CD14-positive monocyte (primary cell): ENCODE measurements around the gene SLC6A18. TPM values are rescaled to one million over a fixed set of nuclear protein-coding genes. Genes with fewer than 3 reads are reported as not detected.
"Not testable (repeated sequence)": the region's sequence is repeated elsewhere in the genome, so short reads cannot be mapped to it uniquely, and the experiment has no call there.

Experiments used
- DNase-seq, 3 donors: peaks; one replicate each; pipeline ENCODE4 v3.0.0-alpha.2; 2011 to 2022
- H2AFZ ChIP-seq: 2 replicates; pipeline ENCODE4 v1.6.0; 2012; ENCODE audit warnings: mild to moderate bottlenecking, low read depth, low read length, inconsistent platforms; ENCODE audit not compliant: insufficient read depth, poor library complexity, severe bottlenecking
- H3K27ac ChIP-seq, 2 donors: 1 replicate in 1 of 2; 2 replicates in 1 of 2; pipeline ENCODE4 v1.5.1; 2012 to 2013; ENCODE audit warnings: low read length in 2 of 2, control low read depth in 1 of 2, inconsistent platforms in 1 of 2, low read depth in 1 of 2, mild to moderate bottlenecking in 1 of 2
- H3K27me3 ChIP-seq, 2 donors: one replicate each; pipeline versions ENCODE4 v1.6.0 to v1.6.1; 2011 to 2013; ENCODE audit warnings: low read length in 2 of 2; ENCODE audit not compliant: control insufficient read depth in 2 of 2, insufficient read depth in 2 of 2
- H3K36me3 ChIP-seq, 2 donors: replicated peaks in 1 of 2; 1 replicate in 1 of 2; 2 replicates in 1 of 2; pipeline versions ENCODE4 v1.5.1 to v1.6.1; 2012 to 2013; ENCODE audit warnings: low read length in 2 of 2, control low read depth in 1 of 2, inconsistent platforms in 1 of 2, mild to moderate bottlenecking in 1 of 2; ENCODE audit not compliant: insufficient read depth in 2 of 2, control insufficient read depth in 1 of 2
- H3K4me1 ChIP-seq, 2 donors: 1 replicate in 1 of 2; 2 replicates in 1 of 2; pipeline versions ENCODE4 v1.5.1 to v1.6.1; 2012 to 2013; ENCODE audit warnings: low read length in 2 of 2, control low read depth in 1 of 2, inconsistent platforms in 1 of 2, mild to moderate bottlenecking in 1 of 2, moderate library complexity in 1 of 2; ENCODE audit not compliant: insufficient read depth in 2 of 2, control insufficient read depth in 1 of 2
- H3K4me2 ChIP-seq: replicated peaks from 2 replicates; pipeline ENCODE3; 2012; ENCODE audit warnings: low read length, moderate library complexity, mild to moderate bottlenecking; ENCODE audit not compliant: poor library complexity, severe bottlenecking; ENCODE audit errors: extremely low read depth
- H3K4me3 ChIP-seq, 3 experiments: fragments of 200-600 bp in 1 of 3; sonication (generic) in 1 of 3; replicated peaks in 1 of 3; 1 replicate in 2 of 3; 2 replicates in 1 of 3; pipeline ENCODE4 v1.5.1; 2011 to 2013; ENCODE audit warnings: low read length in 3 of 3, mild to moderate bottlenecking in 3 of 3, control low read depth in 2 of 3, low read depth in 2 of 3, inconsistent platforms in 1 of 3, moderate library complexity in 1 of 3
- H3K79me2 ChIP-seq: 2 replicates; pipeline ENCODE4 v1.6.0; 2012; ENCODE audit warnings: mild to moderate bottlenecking, control low read depth, inconsistent platforms, low read length, moderate library complexity; ENCODE audit not compliant: insufficient read depth
- H3K9ac ChIP-seq: 2 replicates; pipeline ENCODE4 v1.6.0; 2017; ENCODE audit warnings: low read length, mild to moderate bottlenecking; ENCODE audit not compliant: insufficient read depth, poor library complexity, severe bottlenecking
- H3K9me3 ChIP-seq, 2 donors: replicated peaks in 1 of 2; 1 replicate in 1 of 2; 2 replicates in 1 of 2; pipeline versions ENCODE4 v1.5.1 to v1.6.1; 2012 to 2013; ENCODE audit warnings: low read length in 2 of 2, control low read depth in 1 of 2; ENCODE audit not compliant: control insufficient read depth in 1 of 2, insufficient read depth in 1 of 2
- H4K20me1 ChIP-seq: 2 replicates; pipeline ENCODE4 v1.6.0; 2012; ENCODE audit warnings: mild to moderate bottlenecking, low read length, control low read depth, moderate library complexity; ENCODE audit not compliant: insufficient read depth
- H3K27ac Mint-ChIP-seq, 7 donors: one replicate each; pipeline ENCODE4 v1.8.0; 2020; ENCODE audit warnings: mild to moderate bottlenecking in 7 of 7, mixed read lengths in 7 of 7, moderate library complexity in 6 of 7, inconsistent platforms in 2 of 7
- H3K27me3 Mint-ChIP-seq, 3 donors: one replicate each; pipeline ENCODE4 v1.8.0; 2021 to 2022; ENCODE audit warnings: low read depth in 3 of 3, mild to moderate bottlenecking in 3 of 3, mixed read lengths in 3 of 3, moderate library complexity in 3 of 3, inconsistent platforms in 1 of 3
- H3K36me3 Mint-ChIP-seq, 2 donors: one replicate each; pipeline ENCODE4 v1.8.0; 2020; ENCODE audit warnings: mixed read lengths in 2 of 2, inconsistent platforms in 1 of 2, mild to moderate bottlenecking in 1 of 2
- H3K4me1 Mint-ChIP-seq: one replicate; pipeline ENCODE4 v1.8.0; 2020; ENCODE audit warnings: mild to moderate bottlenecking, mixed read lengths
- H3K4me3 Mint-ChIP-seq, 2 donors: one replicate each; pipeline ENCODE4 v1.8.0; 2020; ENCODE audit warnings: mild to moderate bottlenecking in 2 of 2, mixed read lengths in 2 of 2, moderate library complexity in 1 of 2
- H3K9me3 Mint-ChIP-seq, 7 donors: one replicate each; pipeline ENCODE4 v1.8.0; 2020 to 2022; ENCODE audit warnings: mixed read lengths in 7 of 7, mild to moderate bottlenecking in 6 of 7, moderate library complexity in 6 of 7, inconsistent platforms in 2 of 7
- CTCF ChIP-seq: fragments of 200-600 bp; IDR thresholded peaks from one replicate; pipeline ENCODE4 v1.8.0; 2022; ENCODE audit warnings: antibody characterized with exemption, mild to moderate bottlenecking
- WGBS: methylation state at CpG from one replicate; pipeline ENCODE4 v1.1.5; 2013; ENCODE audit warnings: missing lambda C conversion rate; ENCODE audit not compliant: insufficient coverage; 5-methylcytosine and 5-hydroxymethylcytosine counted together
- intact Hi-C, 2 donors: fragments of 100-400 bp; cut with micrococcal nuclease; formaldehyde crosslinking; loops; one replicate each; pipeline versions ENCODE4 v1.15.0 to v1.15.1; 2023
- polyA plus RNA-seq, 3 donors: library from polyadenylated mRNA; depleted of rRNA in 1 of 3; unstranded in 2 of 3; stranded (reverse) in 1 of 3; fragments of 300-500 nt in 2 of 3; fragments of >200 nt in 1 of 3; fragmentation: Illumina TruSeq in 2 of 3; gene quantifications; 1 replicate in 2 of 3; 2 replicates in 1 of 3; pipeline ENCODE4 v1.2.3, GENCODE V29; 2012 to 2021

Gene SLC6A18
- polyA plus RNA-seq, 3 donors = not detected

GRCh38 chr5:1284336-1284970, 59.3 kb downstream of the SLC6A18 start:
- DNase-seq, H3K4me1 ChIP-seq, H3K27ac ChIP-seq, H3K9ac ChIP-seq, H3K4me1 Mint-ChIP-seq, H4K20me1 ChIP-seq, H3K4me3 ChIP-seq, H3K4me2 ChIP-seq, H3K36me3 ChIP-seq, H2AFZ ChIP-seq, H3K4me3 Mint-ChIP-seq, H3K36me3 Mint-ChIP-seq, intact Hi-C loops, H3K27me3 Mint-ChIP-seq, H3K79me2 ChIP-seq, H3K27me3 ChIP-seq: not testable (repeated sequence)
- Mint-ChIP-seq H3K9me3 (peaks cover 18 to 49% (median 26%) of the 10 kb centered on the region in 7 donors), H3K27ac (peak overlapping the region in 1 of 7 donors; percentile 33)
- WGBS = 85% methylated on average over 20 of the region's 27 CpGs
- peaks cover 2 to 56% of the 10 kb centered on the region in 2 donors for H3K9me3 ChIP-seq

GRCh38 chr5:1285141-1285540, 60.0 kb downstream of the SLC6A18 start:
- no peak for DNase-seq
- Histone ChIP-seq H3K36me3 (no peaks in the 10 kb centered on the region), H2AFZ (no peak overlapping the region), H3K79me2 (no peaks in the 10 kb centered on the region), H3K9ac (no peak overlapping the region), H3K4me1 (no peaks in the 10 kb centered on the region), H4K20me1 (no peaks in the 10 kb centered on the region), H3K4me3 (no peak overlapping the region), H3K27me3 (no peaks in the 10 kb centered on the region), H3K4me2 (no peak overlapping the region), H3K27ac (no peak overlapping the region), H3K9me3 (peaks cover 0 to 49% of the 10 kb centered on the region in 2 donors)
- no peak for TF ChIP-seq CTCF
- Mint-ChIP-seq H3K4me3 (no peak overlapping the region), H3K4me1 (no peaks in the 10 kb centered on the region), H3K36me3 (no peaks in the 10 kb centered on the region), H3K27me3 (peaks cover 0 to 3% (median 0%) of the 10 kb centered on the region in 3 donors), H3K27ac (no peak overlapping the region), H3K9me3 (peaks cover 11 to 42% (median 20%) of the 10 kb centered on the region in 7 donors)
- 93% methylated on average over 4 of the region's 12 CpGs for WGBS
- intact Hi-C loops = no loop called here
